Measurements from ENCODE around the gene ATM.

- TF ChIP-seq CTCF (conservative IDR thresholded peaks at IDR 0.05; ENCODE audit: low read length), result no peak
- no peak for TF ChIP-seq EZH2phosphoT487 (IDR thresholded peaks at IDR 0.05; ENCODE audit: borderline replicate concordance, low read depth, low read length)
Observed at GRCh38 chr11:108216988-108217387, 5.9 kb upstream of the ATM start.

All from OCI-LY7 (cell line).